HepG2 (cell line): Measurements from ENCODE around the gene GNA14.

Experiments used
- POLR2A ChIP-seq, 2 experiments: IDR thresholded peaks; 2 replicates each; pipeline ENCODE4 v1.6.1; 2011; ENCODE audit warnings: low read depth in 2 of 2, low read length in 2 of 2, mild to moderate bottlenecking in 1 of 2, moderate library complexity in 1 of 2; ENCODE audit not compliant: insufficient read depth in 1 of 2
- TCF12 ChIP-seq, 2 experiments: fragments of 450-650 bp in 1 of 2; sonication (generic) in 1 of 2; formaldehyde crosslinking in 1 of 2; IDR thresholded peaks; 2 replicates each; pipeline versions ENCODE4 v1.6.1 to v1.8.0; 2017 to 2022; ENCODE audit warnings: antibody characterized with exemption in 1 of 2, mild to moderate bottlenecking in 1 of 2, missing genetic modification reagents in 1 of 2, moderate library complexity in 1 of 2
- ZBTB8A ChIP-seq: sonication (generic); formaldehyde crosslinking; IDR thresholded peaks from 2 replicates; pipeline ENCODE4 v1.4.0; 2020; ENCODE audit warnings: mild to moderate bottlenecking, low read depth, missing genetic modification reagents, borderline replicate concordance
- ZNF558 ChIP-seq: sonication (generic); formaldehyde crosslinking; IDR thresholded peaks from 2 replicates; pipeline ENCODE4 v1.9.0; 2022; ENCODE audit warnings: mild to moderate bottlenecking, missing genetic modification reagents, borderline replicate concordance
- ZNF841 ChIP-seq: sonication (generic); formaldehyde crosslinking; IDR thresholded peaks from 2 replicates; pipeline ENCODE4 v1.8.1; 2023; ENCODE audit warnings: missing genetic modification reagents, borderline replicate concordance
- TF ChIP-seq, protein P1 (sequence below): sonication (generic); formaldehyde crosslinking; IDR thresholded peaks from 2 replicates; pipeline ENCODE4 v1.5.0; 2020; ENCODE audit warnings: mild to moderate bottlenecking, missing genetic modification reagents, moderate library complexity

DNA sequence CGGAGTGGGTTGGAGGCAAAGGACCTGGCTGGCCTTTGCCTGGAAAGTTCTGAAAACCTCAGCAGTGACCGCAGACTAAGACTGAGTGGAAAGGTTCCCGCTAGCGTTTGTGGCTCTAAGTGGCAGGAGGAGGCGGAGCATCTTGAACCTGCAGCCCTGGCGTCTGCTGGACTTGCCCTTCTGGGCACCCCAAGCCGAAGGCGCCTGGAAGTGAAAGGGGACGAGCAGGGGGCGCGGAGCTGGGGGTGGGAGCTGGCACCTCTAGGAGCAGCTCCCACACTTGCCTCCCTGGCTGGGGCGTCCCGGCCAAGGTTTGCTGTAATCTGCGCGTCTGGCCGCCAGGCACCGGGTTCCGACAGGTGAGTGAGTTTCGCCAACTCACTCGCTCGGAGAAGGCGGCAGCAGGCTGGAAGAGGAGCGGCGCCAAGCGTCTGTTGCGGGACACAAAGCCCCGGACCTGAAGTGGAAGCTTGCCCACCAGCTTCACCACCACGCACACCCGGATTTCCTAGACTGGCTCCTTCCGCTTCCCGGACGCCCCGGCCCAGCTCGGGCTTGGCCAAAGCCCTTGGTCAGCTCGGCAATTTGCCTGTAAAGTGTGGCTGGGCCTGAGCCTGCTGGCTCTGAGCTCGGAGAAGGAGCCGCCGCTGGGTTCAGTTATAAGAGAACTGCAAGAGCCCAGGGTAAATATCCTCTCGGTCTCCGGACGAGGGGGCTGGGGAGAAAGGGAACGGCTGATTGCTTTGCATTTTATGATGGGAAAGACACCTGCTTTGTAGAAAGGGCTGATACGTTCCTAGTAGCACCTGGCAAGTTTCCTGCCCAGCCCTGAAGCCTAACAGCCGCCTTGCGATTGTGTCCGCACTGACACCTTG is at the start of gene GNA14:
- TF ChIP-seq POLR2A (IDR thresholded peaks at IDR 0.05; ENCODE audit: insufficient read depth in 1 of 2, low read depth in 2 of 2, low read length in 2 of 2) (no peak), ZNF558 (CRISPR knock-in tag) (no peak), TCF12 (IDR thresholded peaks at IDR 0.05) (no peak), TCF12 (CRISPR knock-in tag; IDR thresholded peaks at IDR 0.05) (no peak), ZBTB8A (no peak), ZNF841 (no peak)
- TF ChIP-seq, protein P1, sequence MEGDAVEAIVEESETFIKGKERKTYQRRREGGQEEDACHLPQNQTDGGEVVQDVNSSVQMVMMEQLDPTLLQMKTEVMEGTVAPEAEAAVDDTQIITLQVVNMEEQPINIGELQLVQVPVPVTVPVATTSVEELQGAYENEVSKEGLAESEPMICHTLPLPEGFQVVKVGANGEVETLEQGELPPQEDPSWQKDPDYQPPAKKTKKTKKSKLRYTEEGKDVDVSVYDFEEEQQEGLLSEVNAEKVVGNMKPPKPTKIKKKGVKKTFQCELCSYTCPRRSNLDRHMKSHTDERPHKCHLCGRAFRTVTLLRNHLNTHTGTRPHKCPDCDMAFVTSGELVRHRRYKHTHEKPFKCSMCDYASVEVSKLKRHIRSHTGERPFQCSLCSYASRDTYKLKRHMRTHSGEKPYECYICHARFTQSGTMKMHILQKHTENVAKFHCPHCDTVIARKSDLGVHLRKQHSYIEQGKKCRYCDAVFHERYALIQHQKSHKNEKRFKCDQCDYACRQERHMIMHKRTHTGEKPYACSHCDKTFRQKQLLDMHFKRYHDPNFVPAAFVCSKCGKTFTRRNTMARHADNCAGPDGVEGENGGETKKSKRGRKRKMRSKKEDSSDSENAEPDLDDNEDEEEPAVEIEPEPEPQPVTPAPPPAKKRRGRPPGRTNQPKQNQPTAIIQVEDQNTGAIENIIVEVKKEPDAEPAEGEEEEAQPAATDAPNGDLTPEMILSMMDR (CRISPR knock-in tag): no peak
